Caco-2 (cell line): Measurements from ENCODE around the gene PDIA5. TPM values are rescaled to one million over a fixed set of nuclear protein-coding genes. Genes with fewer than 3 reads are reported as not detected.

Source experiments
- BruUV-seq: library from RNA; stranded (reverse); fragments of 400-500 nt; replicated peaks from 2 replicates; lab custom pipeline; 2021; lab: Mats Ljungman, UMichigan
- CTCF ChIA-PET: fragments of 300-600 bp; sonication (Branson Sonifier 250); formaldehyde crosslinking; loops from one replicate; lab custom pipeline; 2022; ENCODE audit warnings: antibody characterized with exemption; lab: Charles Lee
- POLR2A ChIA-PET: fragments of 300-600 bp; sonication (Branson Sonifier 250); formaldehyde crosslinking; loops from one replicate; lab custom pipeline; 2022; ENCODE audit warnings: antibody characterized with exemption; lab: Charles Lee
- DNase-seq, 2 experiments: peaks; one replicate each; pipeline versions ENCODE4 v3.0.0 to v3.0.0-alpha.2; 2020 to 2022
- H3K27me3 ChIP-seq: replicated peaks from 2 replicates; pipeline ENCODE4 v1.6.0; 2011; ENCODE audit warnings: low read length; ENCODE audit not compliant: control insufficient read depth, insufficient read depth
- H3K36me3 ChIP-seq: 2 replicates; pipeline ENCODE4 v1.5.1; 2011; ENCODE audit warnings: low read length; ENCODE audit not compliant: control insufficient read depth, insufficient read depth
- H3K4me1 ChIP-seq: fragments of 250-450 bp; sonication (Bioruptor Pico); 2 replicates; pipeline ENCODE4 v1.5.1; 2020; ENCODE audit warnings: mild to moderate bottlenecking
- H3K4me3 ChIP-seq: 2 replicates; pipeline ENCODE4 v1.5.1; 2011; ENCODE audit warnings: low read depth, mild to moderate bottlenecking, control low read depth, low read length
- H3K9me3 ChIP-seq: fragments of 250-450 bp; sonication (Bioruptor Pico); 2 replicates; pipeline ENCODE4 v1.5.1; 2020; ENCODE audit warnings: mild to moderate bottlenecking, moderate library complexity
- H3K27ac Mint-ChIP-seq: one replicate; pipeline ENCODE4 v1.8.0; 2022; ENCODE audit warnings: mixed read lengths; ENCODE audit not compliant: unreplicated experiment
- H3K27me3 Mint-ChIP-seq: one replicate; pipeline ENCODE4 v1.8.0; 2022; ENCODE audit warnings: mixed read lengths; ENCODE audit not compliant: insufficient read depth, unreplicated experiment
- H3K36me3 Mint-ChIP-seq: one replicate; pipeline ENCODE4 v1.8.0; 2022; ENCODE audit warnings: mild to moderate bottlenecking, mixed read lengths; ENCODE audit not compliant: insufficient read depth, unreplicated experiment
- H3K4me1 Mint-ChIP-seq: one replicate; pipeline ENCODE4 v1.8.0; 2022; ENCODE audit warnings: low read depth, mixed read lengths; ENCODE audit not compliant: unreplicated experiment
- H3K4me3 Mint-ChIP-seq: one replicate; pipeline ENCODE4 v1.8.0; 2022; ENCODE audit warnings: mild to moderate bottlenecking, moderate library complexity, mixed read lengths; ENCODE audit not compliant: unreplicated experiment
- H3K9me3 Mint-ChIP-seq: one replicate; pipeline ENCODE4 v1.8.0; 2022; ENCODE audit warnings: mixed read lengths; ENCODE audit not compliant: unreplicated experiment
- CTCF ChIP-seq, 2 experiments: fragments of 200-600 bp in 1 of 2; IDR thresholded peaks; 1 replicate in 1 of 2; 2 replicates in 1 of 2; pipeline versions ENCODE4 v1.5.1 to v1.8.0; 2011 to 2022; ENCODE audit warnings: antibody characterized with exemption in 1 of 2, control low read depth in 1 of 2, inconsistent platforms in 1 of 2, low read depth in 1 of 2, low read length in 1 of 2, mild to moderate bottlenecking in 1 of 2, moderate library complexity in 1 of 2; ENCODE audit not compliant: insufficient read depth in 1 of 2, severe bottlenecking in 1 of 2, unreplicated experiment in 1 of 2
- intact Hi-C: fragments of 100-400 bp; cut with micrococcal nuclease; formaldehyde crosslinking; loops from one replicate; pipeline ENCODE4 v1.10.0; 2022; ENCODE audit not compliant: unreplicated experiment
- total RNA-seq: library from RNA; stranded (reverse); gene quantifications from 2 replicates; pipeline ENCODE4 v1.2.3, GENCODE V29; 2022

Gene PDIA5
- total RNA-seq, 1 experiment from 2014 or later, result 48.2 TPM

- intact Hi-C loops, result no loop called here
- TF ChIP-seq CTCF (IDR thresholded peaks at IDR 0.05; ENCODE audit: insufficient read depth in 1 of 2, low read depth in 1 of 2, low read length in 1 of 2, severe bottlenecking in 1 of 2, unreplicated experiment in 1 of 2), result no peak
- no TSS peak for BruUV-seq
- Mint-ChIP-seq H3K27me3 (no peaks in the 10 kb centered on the region), H3K4me3 (no peak overlapping the region), H3K27ac (no peak overlapping the region), H3K4me1 (no peaks in the 10 kb centered on the region), H3K36me3 (no peaks in the 10 kb centered on the region), H3K9me3 (no peaks in the 10 kb centered on the region)
- CTCF ChIA-PET, result no interaction called here
- Histone ChIP-seq H3K36me3 (no peaks in the 10 kb centered on the region), H3K9me3 (no peaks in the 10 kb centered on the region), H3K27me3 (no peaks in the 10 kb centered on the region), H3K4me1 (no peaks in the 10 kb centered on the region), H3K4me3 (no peak overlapping the region)
- DNase-seq, result no peak
- POLR2A ChIA-PET, result no interaction called here
These were observed 119.9 kb downstream of the PDIA5 start for GRCh38 chr3:123186695-123187094.

- Histone ChIP-seq H3K36me3 (no peaks in the 10 kb centered on the region), H3K4me1 (no peaks in the 10 kb centered on the region), H3K4me3 (no peak overlapping the region), H3K27me3 (no peaks in the 10 kb centered on the region), H3K9me3 (no peaks in the 10 kb centered on the region)
- no peak for DNase-seq
- H3K27me3 Mint-ChIP-seq, result no peaks in the 10 kb centered on the region
- H3K9me3 Mint-ChIP-seq, result no peaks in the 10 kb centered on the region
- ChIA-PET POLR2A (no interaction called here), CTCF (no interaction called here)
- intact Hi-C loops, result no loop called here
- no peak overlapping the region for H3K4me3 Mint-ChIP-seq
- BruUV-seq, result no TSS peak
- H3K4me1 Mint-ChIP-seq, result no peaks in the 10 kb centered on the region
- H3K36me3 Mint-ChIP-seq, result no peaks in the 10 kb centered on the region
- no peak for TF ChIP-seq CTCF (IDR thresholded peaks at IDR 0.05; ENCODE audit: insufficient read depth in 1 of 2, low read depth in 1 of 2, low read length in 1 of 2, severe bottlenecking in 1 of 2, unreplicated experiment in 1 of 2)
- H3K27ac Mint-ChIP-seq, result no peak overlapping the region
These were observed 121.2 kb downstream of the PDIA5 start for GRCh38 chr3:123188058-123188457.

- H3K9me3 Mint-ChIP-seq, result peaks cover 2% of the 10 kb centered on the region
- H3K27ac Mint-ChIP-seq, result no peak overlapping the region
These were observed 126.8 kb downstream of the PDIA5 start for GRCh38 chr3:123193448-123194101.

More at GRCh38 chr3:123193448-123194101, 126.8 kb downstream of the PDIA5 start:
- TF ChIP-seq CTCF (IDR thresholded peaks at IDR 0.05; ENCODE audit: insufficient read depth in 1 of 2, low read depth in 1 of 2, low read length in 1 of 2, severe bottlenecking in 1 of 2, unreplicated experiment in 1 of 2), result no peak
- no peak overlapping the region for H3K4me3 Mint-ChIP-seq
- ChIA-PET POLR2A (no interaction called here), CTCF (no interaction called here)
- Histone ChIP-seq H3K4me3 (no peak overlapping the region), H3K36me3 (no peaks in the 10 kb centered on the region), H3K9me3 (no peaks in the 10 kb centered on the region), H3K27me3 (no peaks in the 10 kb centered on the region), H3K4me1 (no peaks in the 10 kb centered on the region)
- H3K36me3 Mint-ChIP-seq, result no peaks in the 10 kb centered on the region
- no peaks in the 10 kb centered on the region for H3K27me3 Mint-ChIP-seq
- H3K4me1 Mint-ChIP-seq, result no peaks in the 10 kb centered on the region
- intact Hi-C loops, result no loop called here
- BruUV-seq, result no TSS peak
- no peak for DNase-seq
